ENCODE measurements around the gene TAF11L10. TPM values are rescaled to one million over a fixed set of nuclear protein-coding genes. Genes with fewer than 3 reads are reported as not detected.
"Not testable (repeated sequence)": the region's sequence is repeated elsewhere in the genome, so short reads cannot be mapped to it uniquely, and the experiment has no call there.

The TAF11L10 gene
- not detected for total RNA-seq
- not detected for polyA plus RNA-seq (2013, experiment 1 of 2)
- polyA plus RNA-seq (2013, experiment 2 of 2), result not detected
- long read RNA-seq, experiment 1, result 0 reads
- long read RNA-seq, experiment 2, result 0 reads
- long read RNA-seq, experiment 3, result 0 reads
- long read RNA-seq, experiment 4, result 0 reads

GRCh38 chr5:17597728-17598127, at the start of gene TAF11L10:
Gene TAF11L10 (minus strand): TSS chr5:17597828.
- not testable (repeated sequence) for H3K9me3 ChIP-seq (ENCODE audit: control insufficient read depth, low read length); H3K27ac ChIP-seq (ENCODE audit: low read depth, low read length); H3K4me3 ChIP-seq (ENCODE audit: low read length); H3K4me1 ChIP-seq (ENCODE audit: control insufficient read depth, insufficient read depth, low read length); H3K36me3 ChIP-seq (ENCODE audit: control insufficient read depth, insufficient read depth, low read length); H3K27me3 ChIP-seq (ENCODE audit: control insufficient read depth, insufficient read depth, low read length, poor library complexity, severe bottlenecking); H3K4me1 Mint-ChIP-seq; DNase-seq; H3K9ac ChIP-seq (ENCODE audit: extremely low read depth, low read length, poor library complexity, severe bottlenecking); H3K36me3 Mint-ChIP-seq (ENCODE audit: low read depth); H3K9me3 Mint-ChIP-seq; H3K27me3 Mint-ChIP-seq (ENCODE audit: insufficient read depth); H3K27ac Mint-ChIP-seq; H3K4me3 Mint-ChIP-seq
- WGBS, 2 experiments (ENCODE audit: insufficient coverage in 1 of 2, insufficient read length in 1 of 2), result no CpG with 5 or more reads among the region's 15 CpGs

- Mint-ChIP-seq H3K4me3 (no peak within 1 kb of the TSS), H3K9me3 (no peaks in the 10 kb centered on the region), H3K36me3 (ENCODE audit: low read depth) (no peaks in the 10 kb centered on the region), H3K27me3 (ENCODE audit: insufficient read depth) (no peaks in the 10 kb centered on the region), H3K27ac (no peak within 1 kb of the TSS), H3K4me1 (no peaks in the 10 kb centered on the region)
- no peaks in the 10 kb centered on the region for H3K9me3 ChIP-seq (ENCODE audit: control insufficient read depth, low read length)
- no peak within 1 kb of the TSS for H3K4me3 ChIP-seq (ENCODE audit: low read length)
- H3K27me3 ChIP-seq (ENCODE audit: control insufficient read depth, insufficient read depth, low read length, poor library complexity, severe bottlenecking), result no peaks in the 10 kb centered on the region
- no peaks in the 10 kb centered on the region for H3K36me3 ChIP-seq (ENCODE audit: control insufficient read depth, insufficient read depth, low read length)
- no peak within 1 kb of the TSS for H3K27ac ChIP-seq (ENCODE audit: low read depth, low read length)
- 87 to 96% methylated on average over 4 to 5 of the region's 5 CpGs for WGBS, 2 experiments (ENCODE audit: insufficient coverage in 1 of 2, insufficient read length in 1 of 2)
- no peak for DNase-seq
- TF ChIP-seq CTCF (conservative IDR thresholded peaks at IDR 0.05), result no peak
- H3K4me1 ChIP-seq (ENCODE audit: control insufficient read depth, insufficient read depth, low read length), result no peaks in the 10 kb centered on the region
- no peak within 1 kb of the TSS for H3K9ac ChIP-seq (ENCODE audit: extremely low read depth, low read length, poor library complexity, severe bottlenecking)
Observed at GRCh38 chr5:17634160-17634559, 36.5 kb upstream of the TAF11L10 start, which contains the start of gene TAF11L14. Gene TAF11L14 (plus strand): TSS chr5:17634460.

GRCh38 chr5:17631788-17632187, 34.2 kb upstream of the TAF11L10 start, which contains the start of gene TAF11L13:
Gene TAF11L13 (plus strand): TSS chr5:17632088.
- not testable (repeated sequence) for H3K4me1 ChIP-seq (ENCODE audit: control insufficient read depth, insufficient read depth, low read length); H3K27ac Mint-ChIP-seq; H3K4me1 Mint-ChIP-seq; H3K36me3 Mint-ChIP-seq (ENCODE audit: low read depth); H3K9me3 Mint-ChIP-seq; H3K36me3 ChIP-seq (ENCODE audit: control insufficient read depth, insufficient read depth, low read length); DNase-seq; H3K27me3 ChIP-seq (ENCODE audit: control insufficient read depth, insufficient read depth, low read length, poor library complexity, severe bottlenecking); H3K9ac ChIP-seq (ENCODE audit: extremely low read depth, low read length, poor library complexity, severe bottlenecking); H3K4me3 ChIP-seq (ENCODE audit: low read length); H3K27me3 Mint-ChIP-seq (ENCODE audit: insufficient read depth); H3K4me3 Mint-ChIP-seq; H3K9me3 ChIP-seq (ENCODE audit: control insufficient read depth, low read length); H3K27ac ChIP-seq (ENCODE audit: low read depth, low read length)
- 93% methylated on average over 6 of the region's 12 CpGs; no CpG with 5 or more reads in 1 of the 2 experiments for WGBS, 2 experiments (ENCODE audit: insufficient coverage in 1 of 2, insufficient read length in 1 of 2)

DNA sequence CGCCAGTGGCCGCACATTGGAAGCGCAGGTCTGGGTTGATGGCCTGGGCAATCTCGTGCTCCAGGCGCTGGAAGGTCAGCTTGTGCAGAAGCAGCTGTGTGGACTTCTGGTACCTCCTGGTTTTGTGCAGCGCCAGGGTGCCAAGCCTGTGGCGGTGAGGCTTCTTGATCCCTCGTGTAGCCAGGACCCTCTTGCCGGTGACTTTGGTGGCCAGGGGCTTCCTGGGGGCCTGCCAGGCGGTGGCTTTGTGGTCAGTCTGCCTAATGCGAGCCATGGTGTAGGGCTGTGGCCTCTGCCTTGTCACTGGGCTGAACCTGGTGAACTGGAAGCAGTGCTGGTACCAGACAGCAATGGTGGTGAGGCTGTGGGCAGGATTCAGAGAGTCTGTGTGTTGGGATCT, 28.1 kb upstream of the TAF11L10 start:
- no peak for TF ChIP-seq CTCF (conservative IDR thresholded peaks at IDR 0.05)
- Histone ChIP-seq H3K27me3 (ENCODE audit: control insufficient read depth, insufficient read depth, low read length, poor library complexity, severe bottlenecking) (no peaks in the 10 kb centered on the region), H3K27ac (ENCODE audit: low read depth, low read length) (no peak overlapping the region), H3K9me3 (ENCODE audit: control insufficient read depth, low read length) (no peaks in the 10 kb centered on the region), H3K4me1 (ENCODE audit: control insufficient read depth, insufficient read depth, low read length) (no peaks in the 10 kb centered on the region), H3K36me3 (ENCODE audit: control insufficient read depth, insufficient read depth, low read length) (no peaks in the 10 kb centered on the region), H3K4me3 (ENCODE audit: low read length) (no peak overlapping the region), H3K9ac (ENCODE audit: extremely low read depth, low read length, poor library complexity, severe bottlenecking) (no peak overlapping the region)
- Mint-ChIP-seq H3K4me3 (no peak overlapping the region), H3K9me3 (no peaks in the 10 kb centered on the region), H3K36me3 (ENCODE audit: low read depth) (no peaks in the 10 kb centered on the region), H3K27me3 (ENCODE audit: insufficient read depth) (no peaks in the 10 kb centered on the region), H3K27ac (no peak overlapping the region), H3K4me1 (no peaks in the 10 kb centered on the region)
- WGBS, 2 experiments (ENCODE audit: insufficient coverage in 1 of 2, insufficient read length in 1 of 2), result 95% methylated on average over 11 of the region's 11 CpGs; no CpG with 5 or more reads in 1 of the 2 experiments
- no peak for DNase-seq

Measured in endodermal cell (in vitro differentiated cells).